Measurements from ENCODE around the gene ZNF385D. TPM values are rescaled to one million over a fixed set of nuclear protein-coding genes. Genes with fewer than 3 reads are reported as not detected.
A peak's percentile ranks its signal among the peaks of the same experiment; 100 is the strongest.
"Not testable (repeated sequence)": the region's sequence is repeated elsewhere in the genome, so short reads cannot be mapped to it uniquely, and the experiment has no call there.

The ZNF385D gene
- total RNA-seq, 1 donor from 2014 or later: 2.9 TPM

DNA sequence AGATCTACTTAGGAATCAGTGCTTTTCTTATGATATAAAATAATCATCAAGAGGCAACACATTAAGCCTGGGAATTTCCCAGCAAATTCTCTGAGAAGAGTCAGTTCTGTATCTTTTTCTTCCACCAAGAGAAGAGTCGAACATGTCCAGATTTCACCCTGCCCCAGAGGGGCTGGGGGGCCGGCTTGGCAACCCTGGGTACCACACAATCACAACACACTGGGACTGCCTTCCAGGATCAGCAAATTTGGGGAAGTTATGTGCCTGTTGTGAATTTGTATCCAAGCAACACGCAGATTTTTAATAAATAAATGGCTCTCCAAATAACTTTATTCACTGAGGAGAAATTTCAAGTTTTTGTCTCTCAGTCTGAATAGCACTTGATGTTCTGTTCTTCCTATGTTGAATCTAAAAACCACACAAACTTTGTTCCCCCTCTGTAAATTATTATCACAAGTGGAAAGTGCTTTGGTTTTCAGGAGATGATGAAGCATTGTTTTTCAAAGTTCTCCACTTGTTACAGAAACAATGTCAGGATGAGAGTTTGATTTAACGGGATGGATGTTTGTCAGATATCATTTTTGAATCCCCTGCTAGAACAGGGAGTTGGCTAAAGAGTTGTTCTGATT is 357.2 kb downstream of the ZNF385D start:
- H3K4me1 ChIP-seq: no peaks in the 10 kb centered on the region
- H3K9me3 ChIP-seq: no peaks in the 10 kb centered on the region
- ATAC-seq (peak in 1 of 2 donors; percentile 30), DNase-seq (no peak)
- no peaks in the 10 kb centered on the region for H3K27me3 ChIP-seq (ENCODE audit: low read depth)
- H3K4me3 ChIP-seq: no peak overlapping the region
- no peak for TF ChIP-seq CTCF (IDR thresholded peaks at IDR 0.05)
- no peak overlapping the region for H3K27ac ChIP-seq
- no peaks in the 10 kb centered on the region for H3K36me3 ChIP-seq
- intact Hi-C loops (cut with DNase I): no loop called here

DNA sequence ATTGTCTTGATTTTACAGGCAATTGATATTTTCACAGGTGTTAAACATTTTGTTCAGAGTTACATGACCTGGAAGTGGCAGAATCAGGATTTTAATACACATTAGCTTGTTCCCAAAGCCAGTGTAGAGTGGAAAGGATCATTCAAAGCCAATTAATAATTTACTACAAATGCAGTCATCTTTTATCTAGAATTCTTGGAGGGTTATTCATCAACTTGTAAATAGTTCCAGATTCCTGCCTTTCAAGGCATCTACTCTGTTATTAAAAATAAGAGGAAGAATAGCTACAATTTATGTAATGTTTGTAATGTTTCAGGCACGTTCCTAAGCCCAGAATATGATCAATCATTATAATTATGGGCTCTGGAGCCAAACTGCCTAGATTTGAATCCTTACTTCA is 358.5 kb downstream of the ZNF385D start:
- DNase-seq (no peak), ATAC-seq (no peak)
- Histone ChIP-seq H3K27ac (no peak overlapping the region), H3K4me3 (no peak overlapping the region), H3K4me1 (no peaks in the 10 kb centered on the region), H3K9me3 (no peaks in the 10 kb centered on the region), H3K36me3 (no peaks in the 10 kb centered on the region), H3K27me3 (ENCODE audit: low read depth) (no peaks in the 10 kb centered on the region)
- TF ChIP-seq CTCF (IDR thresholded peaks at IDR 0.05): no peak
- intact Hi-C loops (cut with DNase I): no loop called here

DNA sequence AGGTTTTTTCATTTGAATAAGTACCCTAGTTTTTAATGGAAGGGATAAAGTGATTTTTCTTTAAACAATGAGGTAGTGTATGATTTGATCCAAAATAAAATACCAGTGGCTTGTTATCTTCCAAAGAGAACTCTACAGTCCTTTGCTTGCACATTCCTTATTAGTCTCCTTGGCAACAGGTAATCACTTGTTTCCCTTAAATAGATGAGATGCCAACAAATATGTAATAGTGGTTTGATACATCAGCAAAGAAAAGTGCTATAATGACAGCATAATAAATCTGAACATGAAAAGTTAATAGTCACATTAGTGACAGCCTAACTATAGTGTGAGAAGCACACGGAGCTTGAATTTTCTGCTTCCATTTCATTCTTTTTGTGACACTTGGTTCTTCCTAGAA is 360.2 kb downstream of the ZNF385D start:
- Histone ChIP-seq H3K4me1 (no peaks in the 10 kb centered on the region), H3K27ac (no peak overlapping the region), H3K27me3 (ENCODE audit: low read depth) (no peaks in the 10 kb centered on the region), H3K36me3 (no peaks in the 10 kb centered on the region), H3K4me3 (no peak overlapping the region), H3K9me3 (no peaks in the 10 kb centered on the region)
- TF ChIP-seq CTCF (IDR thresholded peaks at IDR 0.05): no peak
- ATAC-seq (peak; percentile 41 to 82), DNase-seq (no peak)
- intact Hi-C loops (cut with DNase I): no loop called here

- peak; percentile 68 to 79 for ATAC-seq
- intact Hi-C loops (cut with DNase I): no loop called here
Observed at GRCh38 chr3:21390136-21390535, 360.9 kb downstream of the ZNF385D start.

DNA sequence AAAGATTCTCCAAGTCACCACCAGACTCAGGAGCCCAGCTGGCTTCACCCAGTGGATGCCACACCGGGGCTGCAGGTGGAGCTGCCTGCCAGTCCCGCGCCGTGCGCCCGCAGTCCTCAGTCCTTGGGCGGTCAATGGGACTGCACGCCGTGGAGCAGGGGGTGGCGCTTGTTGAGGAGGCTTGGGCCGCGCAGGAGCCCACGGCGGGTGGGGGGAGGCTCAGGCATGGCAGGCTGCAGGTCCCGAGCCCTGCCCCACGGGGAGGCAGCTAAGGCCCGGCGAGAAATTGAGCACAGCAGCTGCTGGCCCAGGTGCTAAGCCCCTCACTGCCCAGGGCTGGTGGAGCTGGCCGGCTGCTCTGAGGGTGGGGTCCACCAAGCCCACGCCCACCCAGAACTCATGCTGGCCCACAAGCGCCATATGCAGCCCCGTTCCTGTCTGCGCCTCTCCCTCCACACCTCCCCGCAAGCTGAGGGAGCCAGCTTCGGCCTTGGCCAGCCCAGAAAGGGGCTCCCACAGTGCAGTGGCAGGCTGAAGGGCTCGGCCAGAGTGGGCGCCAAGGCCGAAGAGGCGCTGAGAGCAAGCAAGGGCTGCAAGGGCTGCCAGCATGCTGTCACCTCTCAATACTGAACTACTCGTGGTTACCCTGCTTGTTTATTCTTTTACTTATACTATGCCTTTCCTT is 363.7 kb downstream of the ZNF385D start:
- H3K9me3 ChIP-seq; H3K4me1 ChIP-seq; H3K36me3 ChIP-seq; intact Hi-C loops (cut with DNase I); H3K4me3 ChIP-seq; DNase-seq; ATAC-seq; H3K27ac ChIP-seq; H3K27me3 ChIP-seq (ENCODE audit: low read depth): not testable (repeated sequence)

More at GRCh38 chr3:21390136-21390535, 360.9 kb downstream of the ZNF385D start:
- Histone ChIP-seq H3K36me3 (no peaks in the 10 kb centered on the region), H3K9me3 (no peaks in the 10 kb centered on the region), H3K4me3 (no peak overlapping the region), H3K4me1 (no peaks in the 10 kb centered on the region), H3K27me3 (ENCODE audit: low read depth) (no peaks in the 10 kb centered on the region), H3K27ac (no peak overlapping the region)
- no peak for TF ChIP-seq CTCF (IDR thresholded peaks at IDR 0.05)
- DNase-seq: no peak

GRCh38 chr3:21378036-21378435 is 373.0 kb downstream of the ZNF385D start:
- H3K27ac ChIP-seq; ATAC-seq; H3K36me3 ChIP-seq; H3K9me3 ChIP-seq; DNase-seq; H3K4me1 ChIP-seq; intact Hi-C loops (cut with DNase I); H3K27me3 ChIP-seq (ENCODE audit: low read depth); H3K4me3 ChIP-seq: not testable (repeated sequence)
